B cell (primary cell): ENCODE results near the gene ZNF638. TPM values are rescaled to one million over a fixed set of nuclear protein-coding genes. Genes with fewer than 3 reads are reported as not detected.

ENCODE experiments used
- ATAC-seq: fragments of 200-7000 bp; cut with Tn5 transposase; one replicate; pipeline ENCODE4 v1.10.0; 2021; ENCODE audit warnings: low read depth, mild to moderate bottlenecking, moderate number of reproducible peaks, moderate library complexity
- CTCF ChIA-PET: fragments of 350-600 bp; sonication (Branson Sonifier 250); formaldehyde crosslinking; loops from one replicate; lab custom pipeline; 2021; ENCODE audit warnings: antibody characterized with exemption, inconsistent platforms; lab: Charles Lee
- POLR2A ChIA-PET: fragments of 350-600 bp; sonication (Branson Sonifier 250); formaldehyde crosslinking; loops from one replicate; lab custom pipeline; 2021; ENCODE audit warnings: antibody characterized with exemption; lab: Charles Lee
- DNase-seq: peaks from one replicate; pipeline ENCODE4 v3.0.0; 2013
- H2AFZ ChIP-seq: 2 replicates; pipeline ENCODE4 v1.6.1; 2012; ENCODE audit warnings: mild to moderate bottlenecking, low read depth, low read length; ENCODE audit not compliant: insufficient read depth, poor library complexity, severe bottlenecking
- H3K27ac ChIP-seq, 2 donors: 1 replicate in 1 of 2; 2 replicates in 1 of 2; pipeline ENCODE4 v1.5.1; 2012 to 2013; ENCODE audit warnings: low read length in 2 of 2, mild to moderate bottlenecking in 2 of 2, moderate library complexity in 1 of 2
- H3K27me3 ChIP-seq, 4 experiments: fragments of 200-600 bp in 1 of 4; sonication (generic) in 1 of 4; replicated peaks in 1 of 4; 1 replicate in 2 of 4; 2 replicates in 2 of 4; pipeline versions ENCODE4 v1.6.1 to v1.7.0; 2013 to 2016; ENCODE audit warnings: low read length in 3 of 4, mild to moderate bottlenecking in 2 of 4, mixed read lengths in 1 of 4, moderate library complexity in 1 of 4; ENCODE audit not compliant: insufficient read depth in 4 of 4, control insufficient read depth in 3 of 4; ENCODE audit errors: control extremely low read depth in 1 of 4
- H3K36me3 ChIP-seq, 2 experiments: replicated peaks in 1 of 2; 1 replicate in 1 of 2; 2 replicates in 1 of 2; pipeline versions ENCODE4 v1.6.1 to v1.7.1; 2013; ENCODE audit warnings: low read length in 1 of 2; ENCODE audit not compliant: insufficient read depth in 2 of 2, control insufficient read depth in 1 of 2; ENCODE audit errors: control extremely low read depth in 1 of 2, extremely low read depth in 1 of 2
- H3K4me1 ChIP-seq, 2 donors: fragments of 200-600 bp in 1 of 2; sonication (generic) in 1 of 2; 1 replicate in 1 of 2; 2 replicates in 1 of 2; pipeline versions ENCODE4 v1.5.1 to v1.6.1; 2013 to 2017; ENCODE audit warnings: low read length in 2 of 2; ENCODE audit not compliant: control insufficient read depth in 2 of 2, insufficient read depth in 2 of 2
- H3K4me2 ChIP-seq: replicated peaks from 2 replicates; pipeline ENCODE3; 2012; ENCODE audit warnings: mild to moderate bottlenecking, low read depth, low read length; ENCODE audit not compliant: poor library complexity, severe bottlenecking
- H3K4me3 ChIP-seq, 5 experiments: fragments of 200-600 bp in 1 of 5; sonication (generic) in 1 of 5; 1 replicate in 3 of 5; 2 replicates in 2 of 5; pipeline versions ENCODE4 v1.5.1 to v1.7.0; 2011 to 2016; ENCODE audit warnings: low read length in 4 of 5, mild to moderate bottlenecking in 4 of 5, low read depth in 2 of 5, control low read depth in 1 of 5, moderate library complexity in 1 of 5; ENCODE audit not compliant: insufficient read depth in 1 of 5; ENCODE audit errors: control extremely low read depth in 1 of 5, extremely low read depth in 1 of 5
- H3K79me2 ChIP-seq: fragments of 200-600 bp; sonication (generic); one replicate; pipeline ENCODE4 v1.6.0; 2016; ENCODE audit warnings: low read length; ENCODE audit not compliant: control insufficient read depth, insufficient read depth
- H3K9ac ChIP-seq: fragments of 200-600 bp; sonication (generic); 2 replicates; pipeline ENCODE4 v1.6.1; 2017; ENCODE audit warnings: mild to moderate bottlenecking, low read length, moderate library complexity
- H3K9me3 ChIP-seq, 3 donors: one replicate each; pipeline versions ENCODE4 v1.6.1 to v1.7.1; 2013; ENCODE audit warnings: low read length in 2 of 3; ENCODE audit not compliant: control insufficient read depth in 2 of 3, insufficient read depth in 1 of 3; ENCODE audit errors: control extremely low read depth in 1 of 3
- H4K20me1 ChIP-seq: 2 replicates; pipeline ENCODE4 v1.6.0; 2012; ENCODE audit warnings: mild to moderate bottlenecking, low read length; ENCODE audit not compliant: insufficient read depth, control insufficient read depth, poor library complexity, severe bottlenecking
- H3K27ac Mint-ChIP-seq: one replicate; pipeline ENCODE4 v1.8.0; 2021; ENCODE audit warnings: mixed read lengths
- H3K27me3 Mint-ChIP-seq: one replicate; pipeline ENCODE4 v1.8.0; 2021; ENCODE audit warnings: mixed read lengths
- H3K4me1 Mint-ChIP-seq: one replicate; pipeline ENCODE4 v1.8.0; 2021; ENCODE audit warnings: mixed read lengths
- H3K4me3 Mint-ChIP-seq: one replicate; pipeline ENCODE4 v1.8.0; 2021; ENCODE audit warnings: mixed read lengths
- H3K9me3 Mint-ChIP-seq: one replicate; pipeline ENCODE4 v1.8.0; 2022; ENCODE audit warnings: mixed read lengths; ENCODE audit not compliant: insufficient read depth
- CTCF ChIP-seq: fragments of 200-600 bp; IDR thresholded peaks from one replicate; pipeline ENCODE4 v1.8.0; 2022; ENCODE audit warnings: antibody characterized with exemption, mild to moderate bottlenecking
- EZH2 ChIP-seq: IDR thresholded peaks from 2 replicates; pipeline ENCODE4 v1.6.1; 2012; ENCODE audit warnings: borderline replicate concordance, low read depth, mild to moderate bottlenecking, moderate library complexity, low read length; ENCODE audit not compliant: insufficient read depth, poor library complexity, severe bottlenecking
- WGBS: methylation state at CpG from one replicate; pipeline ENCODE4 v1.1.5; 2013; ENCODE audit warnings: missing lambda C conversion rate; ENCODE audit not compliant: insufficient coverage; 5-methylcytosine and 5-hydroxymethylcytosine counted together
- intact Hi-C: fragments of 100-400 bp; cut with micrococcal nuclease; formaldehyde crosslinking; loops from one replicate; pipeline ENCODE4 v1.10.0; 2022
- polyA plus RNA-seq: library from polyadenylated mRNA; depleted of rRNA; stranded (reverse); fragments of >200 nt; gene quantifications from 2 replicates; pipeline ENCODE4 v1.2.3, GENCODE V29; 2012
- total RNA-seq, 2 donors: library from RNA; stranded (reverse); fragments of 120-200 nt in 1 of 2; gene quantifications; 1 replicate in 1 of 2; 2 replicates in 1 of 2; pipeline versions ENCODE4 v1.2.3 to v1.2.4, GENCODE V29; 2013 to 2022

The ZNF638 gene
- total and polyA plus RNA-seq, 2 donors (not counting 1 experiment from before 2014, with no cell fraction given) = 60.1 to 221 TPM

DNA sequence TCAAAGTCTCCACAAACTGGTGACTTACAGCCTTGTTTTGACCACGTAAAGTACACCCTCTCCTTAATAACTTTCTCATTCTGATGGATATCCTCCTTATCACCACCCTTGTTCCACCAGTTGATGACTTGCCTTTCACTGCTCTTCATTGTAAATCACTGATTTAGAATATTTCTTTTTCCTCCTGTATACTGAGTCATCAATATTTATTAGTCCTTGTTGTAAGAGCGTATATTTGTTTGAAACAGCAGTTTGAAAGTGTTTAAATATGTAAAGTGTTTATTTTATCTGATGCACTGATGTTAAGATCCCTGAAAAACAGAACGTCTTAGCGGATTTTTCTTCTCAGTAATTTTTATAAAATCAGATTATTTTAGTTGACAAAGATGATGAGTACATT, 87.6 kb downstream of the ZNF638 start:
- Histone ChIP-seq H3K4me1 (peaks cover 5% of the 10 kb centered on the region in 2 donors), H3K9me3 (no peaks in the 10 kb centered on the region), H3K9ac (no peak overlapping the region), H3K4me3 (no peak overlapping the region), H3K4me2 (no peak overlapping the region), H3K36me3 (peaks cover 9 to 18% of the 10 kb centered on the region in 2 experiments), H3K27ac (no peak overlapping the region), H3K79me2 (no peaks in the 10 kb centered on the region), H3K27me3 (no peaks in the 10 kb centered on the region), H2AFZ (no peak overlapping the region), H4K20me1 (no peaks in the 10 kb centered on the region)
- ChIA-PET CTCF (interaction anchor here (0.6 to 1.6 kb wide), 4 partner anchors 119 to 1276 kb away, joined by 3 to 6 read pairs (median 4); partner anchors contain the start of gene NAGK), POLR2A (no interaction called here)
- TF ChIP-seq EZH2 = no peak
- TF ChIP-seq CTCF = no peak
- DNase-seq = no peak
- Mint-ChIP-seq H3K27me3 (no peaks in the 10 kb centered on the region), H3K9me3 (no peaks in the 10 kb centered on the region), H3K4me3 (no peak overlapping the region), H3K27ac (peak overlapping the region; percentile 5), H3K4me1 (peaks cover 7% of the 10 kb centered on the region)
- no CpG with 5 or more reads among the region's 4 CpGs for WGBS
- ATAC-seq = no peak
- intact Hi-C loops = loop anchor here (5.0 kb wide), 1 partner anchor 87 kb away; the partner anchor contains the start of gene ZNF638

DNA sequence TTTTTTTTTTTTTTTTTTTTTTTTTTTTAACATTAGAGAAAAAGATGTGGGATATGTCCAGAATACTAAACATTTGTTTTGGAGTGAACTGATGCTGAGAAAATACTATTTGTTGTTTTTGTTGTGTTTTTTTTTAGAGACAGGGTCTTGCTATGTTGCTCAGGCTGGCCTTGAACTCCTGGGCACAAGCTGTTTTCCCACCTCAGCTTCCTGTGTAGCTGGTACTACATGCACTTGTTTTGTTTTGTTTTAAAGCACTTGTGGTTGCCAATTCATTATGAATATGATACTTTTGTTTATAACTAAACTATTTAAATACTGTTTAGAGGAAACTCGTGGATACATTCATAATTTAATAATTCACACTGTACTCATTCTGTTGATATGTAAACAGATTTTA, 88.4 kb downstream of the ZNF638 start:
- Histone ChIP-seq H3K79me2 (no peaks in the 10 kb centered on the region), H3K27me3 (no peaks in the 10 kb centered on the region), H3K4me1 (peaks cover 5% of the 10 kb centered on the region in 2 donors), H3K9me3 (no peaks in the 10 kb centered on the region), H3K9ac (no peak overlapping the region), H3K4me2 (no peak overlapping the region), H3K36me3 (peaks cover 9 to 25% of the 10 kb centered on the region in 2 experiments), H3K4me3 (no peak overlapping the region), H4K20me1 (no peaks in the 10 kb centered on the region), H3K27ac (no peak overlapping the region), H2AFZ (no peak overlapping the region)
- no CpG with 5 or more reads among the region's 1 CpG for WGBS
- ChIA-PET POLR2A (no interaction called here), CTCF (interaction anchor here (0.6 to 0.7 kb wide), 3 partner anchors 120 to 1277 kb away, joined by 3 to 5 read pairs (median 4); partner anchors contain the start of gene NAGK)
- Mint-ChIP-seq H3K9me3 (no peaks in the 10 kb centered on the region), H3K4me3 (no peak overlapping the region), H3K27me3 (no peaks in the 10 kb centered on the region), H3K27ac (no peak overlapping the region), H3K4me1 (peaks cover 7% of the 10 kb centered on the region)
- intact Hi-C loops = loop anchor here (5.0 kb wide), 1 partner anchor 88 kb away; the partner anchor contains the start of gene ZNF638
- TF ChIP-seq CTCF (no peak), EZH2 (no peak)
- no peak for DNase-seq
- ATAC-seq = no peak
